ENCODE results near the gene TCTN2. TPM values are rescaled to one million over a fixed set of nuclear protein-coding genes. Genes with fewer than 3 reads are reported as not detected.

The TCTN2 gene
- total RNA-seq (4.4 and 4.7 TPM in 2 replicates), polyA plus RNA-seq (2.7 and 2.9 TPM in 2 replicates)

- H3K27ac ChIP-seq: no peak within 1 kb of the TSS
- H3K4me3 ChIP-seq: peak within 1 kb of the TSS; percentile 38
- peak; percentile 95 for DNase-seq (ENCODE audit: low spot score)
- peak within 1 kb of the TSS; percentile 90 for H3K4me2 ChIP-seq
- H3K9me3 ChIP-seq (ENCODE audit: low read depth): no peaks in the 10 kb centered on the region
- peak within 1 kb of the TSS; percentile 83 for H2AFZ ChIP-seq
- no peaks in the 10 kb centered on the region for H3K36me3 ChIP-seq (replicated peaks; ENCODE audit: insufficient read depth, low read depth)
- no peaks in the 10 kb centered on the region for H3K4me1 ChIP-seq (ENCODE audit: insufficient read depth)
- H3K27me3 ChIP-seq: no peaks in the 10 kb centered on the region
- no peak for TF ChIP-seq EZH2phosphoT487 (IDR thresholded peaks at IDR 0.05; ENCODE audit: low read depth, severe bottlenecking, unreplicated experiment)
- no peak for TF ChIP-seq CTCF (IDR thresholded peaks at IDR 0.05; ENCODE audit: poor library complexity)
- no peak for TF ChIP-seq EZH2 (IDR thresholded peaks at IDR 0.05; ENCODE audit: borderline replicate concordance)
- no peaks in the 10 kb centered on the region for H3K79me2 ChIP-seq
- no peaks in the 10 kb centered on the region for H3K9me2 ChIP-seq (replicated peaks; ENCODE audit: insufficient read depth)
- H4K20me1 ChIP-seq (ENCODE audit: insufficient read depth, poor library complexity, severe bottlenecking): no peaks in the 10 kb centered on the region
- under 1% methylated on average over 53 of the region's 53 CpGs for WGBS (ENCODE audit: low lambda C conversion rate, missing lambda C conversion rate)
Observed at GRCh38 chr12:123670882-123671728, at the start of gene TCTN2. TSS of gene TCTN2 (plus strand) at chr12:123671113. CDS start at chr12:123671241, 128 bp downstream.

- no peaks in the 10 kb centered on the region for H3K9me2 ChIP-seq (replicated peaks; ENCODE audit: insufficient read depth)
- H3K27ac ChIP-seq: no peak overlapping the region
- no peaks in the 10 kb centered on the region for H3K9me3 ChIP-seq (ENCODE audit: low read depth)
- no peak for TF ChIP-seq CTCF (IDR thresholded peaks at IDR 0.05; ENCODE audit: poor library complexity)
- TF ChIP-seq EZH2 (IDR thresholded peaks at IDR 0.05; ENCODE audit: borderline replicate concordance): no peak
- TF ChIP-seq EZH2phosphoT487 (IDR thresholded peaks at IDR 0.05; ENCODE audit: low read depth, severe bottlenecking, unreplicated experiment): no peak
- no peak overlapping the region for H3K4me3 ChIP-seq
- no peak overlapping the region for H2AFZ ChIP-seq
- no peaks in the 10 kb centered on the region for H3K79me2 ChIP-seq
- no peaks in the 10 kb centered on the region for H3K27me3 ChIP-seq
- 88% methylated on average over 15 of the region's 15 CpGs for WGBS (ENCODE audit: low lambda C conversion rate, missing lambda C conversion rate)
- H3K36me3 ChIP-seq (replicated peaks; ENCODE audit: insufficient read depth, low read depth): no peaks in the 10 kb centered on the region
- no peaks in the 10 kb centered on the region for H4K20me1 ChIP-seq (ENCODE audit: insufficient read depth, poor library complexity, severe bottlenecking)
- H3K4me1 ChIP-seq (ENCODE audit: insufficient read depth): no peaks in the 10 kb centered on the region
- no peak for DNase-seq (ENCODE audit: low spot score)
- no peak overlapping the region for H3K4me2 ChIP-seq
Observed at GRCh38 chr12:123621619-123622530, 49.0 kb upstream of the TCTN2 start.

GRCh38 chr12:123633379-123634141 lies 37.4 kb upstream of the TCTN2 start, which contains the start of the genes EIF2B1 and GTF2H3:
TSS of gene EIF2B1 (minus strand) at chr12:123633686. CDS start at chr12:123633557, 129 bp downstream.
TSS of gene GTF2H3 (plus strand) at chr12:123633829. CDS start at chr12:123633860, 31 bp downstream.
- H3K27me3 ChIP-seq: no peaks in the 10 kb centered on the region
- H3K9me2 ChIP-seq (replicated peaks; ENCODE audit: insufficient read depth): no peaks in the 10 kb centered on the region
- TF ChIP-seq EZH2phosphoT487 (IDR thresholded peaks at IDR 0.05; ENCODE audit: low read depth, severe bottlenecking, unreplicated experiment) (no peak), EZH2 (IDR thresholded peaks at IDR 0.05; ENCODE audit: borderline replicate concordance) (no peak), CTCF (IDR thresholded peaks at IDR 0.05; ENCODE audit: poor library complexity) (no peak)
- peaks cover 8% of the 10 kb centered on the region for H3K4me1 ChIP-seq (ENCODE audit: insufficient read depth)
- peak within 1 kb of the TSS; percentile 96 for H3K27ac ChIP-seq
- H3K4me2 ChIP-seq: peak within 1 kb of the TSS; percentile 95
- 1% methylated on average over 52 of the region's 52 CpGs for WGBS (ENCODE audit: low lambda C conversion rate, missing lambda C conversion rate)
- H3K4me3 ChIP-seq: peak within 1 kb of the TSS; percentile 89
- peaks cover 30% of the 10 kb centered on the region for H3K79me2 ChIP-seq
- no peaks in the 10 kb centered on the region for H3K9me3 ChIP-seq (ENCODE audit: low read depth)
- H3K36me3 ChIP-seq (replicated peaks; ENCODE audit: insufficient read depth, low read depth): no peaks in the 10 kb centered on the region
- peak; percentile 98 for DNase-seq (ENCODE audit: low spot score)
- H2AFZ ChIP-seq: peak within 1 kb of the TSS; percentile 89
- H4K20me1 ChIP-seq (ENCODE audit: insufficient read depth, poor library complexity, severe bottlenecking): no peaks in the 10 kb centered on the region

Data from hepatocyte (in vitro differentiated cells).